ENCODE results near the gene TTC12. TPM values are rescaled to one million over a fixed set of nuclear protein-coding genes. Genes with fewer than 3 reads are reported as not detected.
A peak's percentile ranks its signal among the peaks of the same experiment; 100 is the strongest.
"Not testable (repeated sequence)": the region's sequence is repeated elsewhere in the genome, so short reads cannot be mapped to it uniquely, and the experiment has no call there.

TTC12 gene
- total RNA-seq, 1 donor: 35.7 TPM

- H3K4me1 ChIP-seq (ENCODE audit: insufficient read depth, low read length); H3K4me3 ChIP-seq (ENCODE audit: low read length); H3K9me3 ChIP-seq (ENCODE audit: low read depth, low read length): not testable (repeated sequence)
- peaks cover 15% of the 10 kb centered on the region for H3K27me3 ChIP-seq (ENCODE audit: insufficient read depth, low read length)
Measured at GRCh38 chr11:113298496-113298895, 15.9 kb upstream of the TTC12 start.

DNA sequence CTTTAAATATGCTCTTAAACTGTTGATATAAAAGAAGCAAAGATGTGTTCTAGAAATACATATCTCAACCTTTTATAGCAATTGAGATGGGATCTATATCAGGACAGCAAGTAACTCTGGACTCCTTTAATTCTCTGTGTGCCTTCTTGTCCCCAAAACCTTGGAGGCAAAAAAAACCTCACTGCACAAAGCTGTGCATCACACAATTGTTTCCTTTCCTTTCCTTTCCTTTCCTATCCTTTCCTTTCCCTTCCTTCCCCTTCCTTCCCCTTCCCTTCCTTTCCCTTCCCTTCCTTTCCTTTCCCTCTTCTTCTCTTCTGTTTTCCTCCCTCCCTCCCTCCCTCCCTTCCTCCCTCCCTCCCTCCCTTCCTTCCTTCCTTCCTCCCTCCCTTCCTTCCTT lies 9.5 kb upstream of the TTC12 start:
- peaks cover 4% of the 10 kb centered on the region for H3K27me3 ChIP-seq (ENCODE audit: insufficient read depth, low read length)
- no peak overlapping the region for H3K4me3 ChIP-seq (ENCODE audit: low read length)
- H3K9me3 ChIP-seq (ENCODE audit: low read depth, low read length): no peaks in the 10 kb centered on the region
- no peaks in the 10 kb centered on the region for H3K4me1 ChIP-seq (ENCODE audit: insufficient read depth, low read length)

DNA sequence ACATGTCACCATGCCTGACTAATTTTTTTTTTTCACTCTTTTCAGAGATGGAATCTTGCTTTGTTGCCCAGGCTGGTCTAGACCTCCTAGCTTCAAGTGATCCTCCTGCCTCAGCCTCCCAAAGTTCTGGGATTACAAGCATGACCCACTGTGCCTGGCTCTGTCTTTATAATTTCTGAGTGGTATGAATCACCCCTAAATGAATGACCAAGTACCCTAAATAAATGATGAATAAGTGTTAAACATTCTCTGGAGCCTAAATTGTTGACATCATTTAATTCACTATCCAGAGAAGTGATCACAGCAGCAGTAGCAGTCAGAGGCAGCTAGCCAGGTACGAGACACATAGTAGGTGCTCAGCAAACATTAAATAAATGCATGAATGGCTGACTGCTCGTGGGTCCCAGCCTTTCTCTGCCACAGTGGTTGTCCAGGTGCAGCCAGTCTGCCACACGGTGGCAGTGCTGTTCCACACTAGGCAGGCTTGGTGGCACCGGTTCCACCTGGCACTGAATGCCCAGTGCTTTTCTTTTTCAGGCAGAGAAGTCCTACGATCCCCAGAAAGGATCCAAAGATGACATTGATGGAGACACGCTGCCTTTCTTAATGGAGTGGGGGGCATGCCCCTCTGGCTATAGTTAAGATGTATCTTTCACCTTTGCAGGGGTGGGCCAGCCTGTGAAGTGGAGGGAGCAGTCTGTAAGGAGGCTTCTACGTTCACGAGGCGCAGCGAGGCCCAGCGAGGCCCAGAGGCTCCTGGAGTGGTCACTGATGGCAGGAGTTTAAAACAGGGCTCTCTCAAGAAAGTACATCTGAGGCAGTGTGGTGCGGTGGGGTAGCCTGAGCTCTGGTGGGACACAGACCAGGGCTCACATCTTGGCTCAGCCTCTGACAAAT lies 8.7 kb upstream of the TTC12 start:
- H3K4me3 ChIP-seq (ENCODE audit: low read length): no peak overlapping the region
- no peaks in the 10 kb centered on the region for H3K9me3 ChIP-seq (ENCODE audit: low read depth, low read length)
- no peaks in the 10 kb centered on the region for H3K27me3 ChIP-seq (ENCODE audit: insufficient read depth, low read length)
- H3K4me1 ChIP-seq (ENCODE audit: insufficient read depth, low read length): no peaks in the 10 kb centered on the region

DNA sequence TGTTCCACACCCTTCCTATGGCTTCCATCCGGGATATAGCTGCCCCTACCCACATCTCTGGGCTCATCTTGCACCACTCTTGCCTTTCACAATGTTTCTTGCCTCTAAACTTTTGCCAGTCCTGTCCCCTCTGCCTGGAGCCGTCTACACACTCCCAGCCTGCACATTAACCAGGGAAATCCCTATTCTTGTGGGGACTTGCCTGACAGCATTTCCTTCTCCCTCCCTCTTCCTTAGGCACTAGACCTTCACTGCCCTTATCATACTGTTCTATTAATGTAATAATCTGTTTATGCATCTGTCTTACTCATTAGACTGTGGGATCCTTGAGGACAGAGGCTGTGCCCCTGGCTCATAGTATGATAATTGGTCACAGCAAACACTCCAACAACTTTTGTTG lies 5.8 kb upstream of the TTC12 start:
- no peak overlapping the region for H3K4me3 ChIP-seq (ENCODE audit: low read length)
- H3K27me3 ChIP-seq (ENCODE audit: insufficient read depth, low read length): no peaks in the 10 kb centered on the region
- H3K9me3 ChIP-seq (ENCODE audit: low read depth, low read length): no peaks in the 10 kb centered on the region
- peaks cover 4% of the 10 kb centered on the region for H3K4me1 ChIP-seq (ENCODE audit: insufficient read depth, low read length)

DNA sequence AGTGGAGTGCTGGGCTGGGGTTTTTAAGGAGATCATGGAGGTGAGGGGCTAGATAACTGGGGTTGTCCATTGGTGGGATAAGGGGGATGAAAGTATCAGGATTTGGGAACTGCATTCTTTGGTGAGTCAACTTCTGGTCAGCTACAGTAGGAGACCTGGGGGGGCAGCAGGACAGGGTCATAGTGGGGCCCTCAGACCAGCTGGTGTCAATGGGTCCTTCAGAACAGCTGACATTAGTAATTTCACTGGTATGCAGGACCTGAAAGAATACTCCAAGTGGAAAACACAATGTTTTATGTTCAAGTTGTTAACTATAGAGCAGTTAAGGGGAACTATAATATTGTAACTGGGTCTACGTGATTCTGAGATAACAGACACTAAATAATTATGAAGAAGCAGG lies 2.8 kb upstream of the TTC12 start:
- Histone ChIP-seq H3K4me1 (ENCODE audit: insufficient read depth, low read length) (peaks cover 18% of the 10 kb centered on the region), H3K9me3 (ENCODE audit: low read depth, low read length) (no peaks in the 10 kb centered on the region), H3K27me3 (ENCODE audit: insufficient read depth, low read length) (no peaks in the 10 kb centered on the region)

DNA sequence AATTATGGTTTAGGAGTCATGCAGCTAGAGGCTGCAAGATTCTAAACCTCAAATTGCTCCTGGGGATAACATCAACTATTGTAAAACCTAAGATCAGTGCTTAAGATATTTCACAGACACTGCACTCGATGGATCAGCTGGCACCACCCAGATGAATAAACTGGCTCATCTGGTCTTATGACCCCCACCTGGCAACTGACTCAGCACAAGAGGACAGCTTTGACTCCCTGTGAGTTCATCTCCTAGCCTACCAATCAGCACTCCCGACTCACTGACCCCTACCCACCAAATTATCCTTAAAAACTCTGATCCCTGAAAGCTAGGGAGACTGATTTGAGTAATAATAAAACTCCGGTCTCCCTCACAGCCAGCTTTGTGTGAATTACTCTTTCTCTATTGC lies 782 bp upstream of the TTC12 start:
- Histone ChIP-seq H3K4me3 (ENCODE audit: low read length) (no peak overlapping the region), H3K27me3 (ENCODE audit: insufficient read depth, low read length) (no peaks in the 10 kb centered on the region), H3K9me3 (ENCODE audit: low read depth, low read length) (no peaks in the 10 kb centered on the region), H3K4me1 (ENCODE audit: insufficient read depth, low read length) (peaks cover 18% of the 10 kb centered on the region)

More for the DNA sequence above, 2.8 kb upstream of the TTC12 start:
- no peak overlapping the region for H3K4me3 ChIP-seq (ENCODE audit: low read length)

GRCh38 chr11:113314065-113314388 lies 356 bp upstream of the TTC12 start:
- Histone ChIP-seq H3K9me3 (ENCODE audit: low read depth, low read length) (no peaks in the 10 kb centered on the region), H3K4me3 (ENCODE audit: low read length) (peak overlapping the region; percentile 66), H3K27me3 (ENCODE audit: insufficient read depth, low read length) (no peaks in the 10 kb centered on the region), H3K4me1 (ENCODE audit: insufficient read depth, low read length) (peaks cover 18% of the 10 kb centered on the region)

GRCh38 chr11:113315811-113316210 lies 1.4 kb downstream of the TTC12 start:
- Histone ChIP-seq H3K4me3 (ENCODE audit: low read length) (no peak overlapping the region), H3K9me3 (ENCODE audit: low read depth, low read length) (no peaks in the 10 kb centered on the region), H3K27me3 (ENCODE audit: insufficient read depth, low read length) (no peaks in the 10 kb centered on the region), H3K4me1 (ENCODE audit: insufficient read depth, low read length) (peaks cover 18% of the 10 kb centered on the region)

DNA sequence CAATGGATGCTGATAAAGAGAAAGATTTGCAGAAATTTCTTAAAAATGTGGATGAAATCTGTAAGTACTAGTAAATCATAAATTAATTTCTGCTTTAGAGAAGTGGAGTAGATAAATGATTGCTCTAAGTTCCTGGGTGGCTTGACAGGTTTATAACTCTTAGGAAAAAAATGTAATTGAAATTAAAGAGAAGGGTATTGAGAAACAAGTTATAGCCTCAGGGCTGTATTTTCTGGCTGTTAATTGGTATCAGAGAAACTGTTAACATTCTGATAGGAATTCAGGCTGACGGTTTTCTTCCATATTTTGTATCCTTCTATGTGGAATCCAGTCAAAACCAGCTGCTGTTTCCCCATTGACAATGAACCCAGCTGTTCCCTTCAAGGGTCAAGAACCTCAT lies 1.9 kb downstream of the TTC12 start:
- peaks cover 18% of the 10 kb centered on the region for H3K4me1 ChIP-seq (ENCODE audit: insufficient read depth, low read length)
- no peak overlapping the region for H3K4me3 ChIP-seq (ENCODE audit: low read length)
- H3K27me3 ChIP-seq (ENCODE audit: insufficient read depth, low read length): no peaks in the 10 kb centered on the region
- H3K9me3 ChIP-seq (ENCODE audit: low read depth, low read length): no peaks in the 10 kb centered on the region

DNA sequence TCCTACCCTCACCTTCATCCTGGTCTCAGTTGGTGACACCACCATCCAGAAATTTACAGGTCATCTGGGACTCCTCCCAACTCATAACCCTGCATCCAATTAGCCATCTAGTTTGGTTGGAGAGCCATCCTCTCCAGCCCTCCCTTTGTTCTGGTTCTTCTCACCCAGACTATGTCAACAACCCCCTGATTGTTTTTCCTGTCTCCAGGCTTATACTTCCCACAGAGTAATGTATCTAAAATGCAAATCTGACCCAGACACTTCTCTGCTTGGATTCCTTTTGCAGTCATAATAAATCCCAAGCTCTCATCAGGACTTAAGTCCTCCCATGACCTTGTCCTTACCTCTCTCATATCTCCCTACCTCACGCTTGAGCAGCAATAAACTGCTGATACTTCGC lies 3.0 kb downstream of the TTC12 start:
- Histone ChIP-seq H3K27me3 (ENCODE audit: insufficient read depth, low read length) (no peaks in the 10 kb centered on the region), H3K9me3 (ENCODE audit: low read depth, low read length) (no peaks in the 10 kb centered on the region), H3K4me3 (ENCODE audit: low read length) (no peak overlapping the region), H3K4me1 (ENCODE audit: insufficient read depth, low read length) (peaks cover 18% of the 10 kb centered on the region)

DNA sequence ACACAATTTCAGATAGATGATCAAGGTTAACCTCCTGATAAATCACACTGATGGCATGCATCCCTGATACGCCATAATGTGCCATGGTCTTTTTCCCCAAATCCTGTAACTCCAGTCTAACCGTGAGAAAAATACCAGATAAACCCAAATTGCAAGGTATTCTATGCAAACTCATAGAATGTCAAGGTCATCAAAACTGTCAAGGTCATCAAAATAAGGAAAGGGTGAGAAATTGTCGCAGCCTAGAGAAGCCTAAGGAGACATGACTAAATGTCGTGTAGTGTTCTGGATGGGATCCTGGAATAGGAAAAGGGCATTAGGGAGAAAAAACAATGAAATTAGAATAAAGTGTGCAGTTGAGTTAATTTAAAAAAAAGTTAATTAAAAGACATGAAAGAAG lies 4.7 kb downstream of the TTC12 start:
- no peaks in the 10 kb centered on the region for H3K27me3 ChIP-seq (ENCODE audit: insufficient read depth, low read length)
- no peak overlapping the region for H3K4me3 ChIP-seq (ENCODE audit: low read length)
- no peaks in the 10 kb centered on the region for H3K9me3 ChIP-seq (ENCODE audit: low read depth, low read length)
- H3K4me1 ChIP-seq (ENCODE audit: insufficient read depth, low read length): peaks cover 9% of the 10 kb centered on the region

GRCh38 chr11:113322158-113322557 lies 7.8 kb downstream of the TTC12 start:
- Histone ChIP-seq H3K27me3 (ENCODE audit: insufficient read depth, low read length) (no peaks in the 10 kb centered on the region), H3K9me3 (ENCODE audit: low read depth, low read length) (no peaks in the 10 kb centered on the region), H3K4me3 (ENCODE audit: low read length) (no peak overlapping the region), H3K4me1 (ENCODE audit: insufficient read depth, low read length) (no peaks in the 10 kb centered on the region)

GRCh38 chr11:113324250-113324649 lies 9.9 kb downstream of the TTC12 start:
- H3K27me3 ChIP-seq (ENCODE audit: insufficient read depth, low read length): no peaks in the 10 kb centered on the region
- no peaks in the 10 kb centered on the region for H3K9me3 ChIP-seq (ENCODE audit: low read depth, low read length)
- no peak overlapping the region for H3K4me3 ChIP-seq (ENCODE audit: low read length)
- H3K4me1 ChIP-seq (ENCODE audit: insufficient read depth, low read length): no peaks in the 10 kb centered on the region

- H3K27me3 ChIP-seq (ENCODE audit: insufficient read depth, low read length): no peaks in the 10 kb centered on the region
- no peaks in the 10 kb centered on the region for H3K4me1 ChIP-seq (ENCODE audit: insufficient read depth, low read length)
- no peaks in the 10 kb centered on the region for H3K9me3 ChIP-seq (ENCODE audit: low read depth, low read length)
- no peak overlapping the region for H3K4me3 ChIP-seq (ENCODE audit: low read length)
Measured at GRCh38 chr11:113329725-113330124, 15.3 kb downstream of the TTC12 start.

- H3K4me1 ChIP-seq (ENCODE audit: insufficient read depth, low read length): no peaks in the 10 kb centered on the region
- H3K27me3 ChIP-seq (ENCODE audit: insufficient read depth, low read length): no peaks in the 10 kb centered on the region
- no peak overlapping the region for H3K4me3 ChIP-seq (ENCODE audit: low read length)
Measured at GRCh38 chr11:113331441-113331840, 17.1 kb downstream of the TTC12 start.

GRCh38 chr11:113332023-113332422 lies 17.6 kb downstream of the TTC12 start:
- no peaks in the 10 kb centered on the region for H3K4me1 ChIP-seq (ENCODE audit: insufficient read depth, low read length)
- no peaks in the 10 kb centered on the region for H3K9me3 ChIP-seq (ENCODE audit: low read depth, low read length)
- H3K4me3 ChIP-seq (ENCODE audit: low read length): no peak overlapping the region
- H3K27me3 ChIP-seq (ENCODE audit: insufficient read depth, low read length): no peaks in the 10 kb centered on the region

More at GRCh38 chr11:113331441-113331840, 17.1 kb downstream of the TTC12 start:
- no peaks in the 10 kb centered on the region for H3K9me3 ChIP-seq (ENCODE audit: low read depth, low read length)

Data from mononuclear cell (primary cell).